Endothelial cell of umbilical vein (primary cell): Measurements from ENCODE around the gene NTN1. TPM values are rescaled to one million over a fixed set of nuclear protein-coding genes. Genes with fewer than 3 reads are reported as not detected.

ENCODE experiments used
- BruUV-seq: library from RNA; stranded (reverse); fragments of 400-500 nt; replicated peaks from 2 replicates; lab custom pipeline; 2021; lab: Mats Ljungman, UMichigan
- CTCF ChIA-PET: fragments of 300-600, 350-600 bp; sonication (Branson Sonifier 250); formaldehyde crosslinking; loops from one replicate; lab custom pipeline; 2021; ENCODE audit warnings: antibody characterized with exemption, inconsistent platforms; lab: Charles Lee
- POLR2A ChIA-PET: fragments of 300-600, 350-600 bp; sonication (Branson Sonifier 250); formaldehyde crosslinking; loops from one replicate; lab custom pipeline; 2021; ENCODE audit warnings: antibody characterized with exemption, inconsistent platforms; lab: Charles Lee
- DNase-seq: peaks from one replicate; pipeline ENCODE4 v3.0.0-alpha.2; 2011; ENCODE audit warnings: low read depth, low spot score
- FAIRE-seq: peaks from 2 replicates; lab custom pipeline; 2011; peaks lifted over from hg19 to GRCh38; lab: Jason Lieb, UNC
- H2AFZ ChIP-seq: 2 replicates; pipeline ENCODE4 v1.6.0; 2012; ENCODE audit warnings: low read depth, low read length, control low read depth, inconsistent platforms
- H3K27ac ChIP-seq: 2 replicates; pipeline ENCODE4 v1.5.1; 2011; ENCODE audit warnings: low read depth, mild to moderate bottlenecking, control low read depth, low read length, moderate library complexity; ENCODE audit not compliant: insufficient read depth
- H3K27me3 ChIP-seq, 2 experiments: 2 replicates each; pipeline versions ENCODE4 v1.6.0 to v1.6.1; 2011; ENCODE audit warnings: low read length in 2 of 2, mixed read lengths in 1 of 2; ENCODE audit not compliant: control insufficient read depth in 2 of 2, insufficient read depth in 2 of 2
- H3K36me3 ChIP-seq, 2 experiments: 2 replicates in 1 of 2; 3 replicates in 1 of 2; pipeline ENCODE4 v1.5.1; 2011; ENCODE audit warnings: low read length in 2 of 2, mild to moderate bottlenecking in 1 of 2, moderate library complexity in 1 of 2; ENCODE audit not compliant: control insufficient read depth in 2 of 2, insufficient read depth in 2 of 2; ENCODE audit errors: extremely low read depth in 1 of 2
- H3K4me1 ChIP-seq: 3 replicates; pipeline ENCODE4 v1.5.1; 2011; ENCODE audit warnings: mild to moderate bottlenecking, low read length; ENCODE audit not compliant: control insufficient read depth, insufficient read depth; ENCODE audit errors: extremely low read depth
- H3K4me2 ChIP-seq: 2 replicates; pipeline ENCODE4 v1.6.1; 2011; ENCODE audit warnings: low read length, control low read depth, mixed read lengths; ENCODE audit not compliant: insufficient read depth
- H3K4me3 ChIP-seq, 3 experiments: fragments of 200-600 bp in 1 of 3; sonication (generic), shearing (Covaris generic) in 1 of 3; replicated peaks in 1 of 3; 2 replicates each; pipeline ENCODE4 v1.5.1; 2011 to 2016; ENCODE audit warnings: control low read depth in 3 of 3, low read length in 3 of 3, mild to moderate bottlenecking in 2 of 3, inconsistent platforms in 1 of 3, low read depth in 1 of 3, moderate library complexity in 1 of 3; ENCODE audit not compliant: insufficient read depth in 1 of 3
- H3K79me2 ChIP-seq: 2 replicates; pipeline ENCODE4 v1.6.0; 2012; ENCODE audit warnings: low read length, inconsistent platforms; ENCODE audit not compliant: control insufficient read depth, insufficient read depth
- H3K9ac ChIP-seq: replicated peaks from 2 replicates; pipeline ENCODE3; 2011; ENCODE audit warnings: low read length, control low read depth; ENCODE audit not compliant: insufficient read depth; ENCODE audit errors: extremely low read depth
- H3K9me1 ChIP-seq: replicated peaks from 3 replicates; pipeline ENCODE4 v1.6.0; 2011; ENCODE audit warnings: mild to moderate bottlenecking, low read length; ENCODE audit not compliant: control insufficient read depth, insufficient read depth; ENCODE audit errors: extremely low read depth
- H3K9me3 ChIP-seq: replicated peaks from 2 replicates; pipeline ENCODE4 v1.5.1; 2012; ENCODE audit warnings: low read length, inconsistent platforms; ENCODE audit not compliant: control insufficient read depth, insufficient read depth
- H4K20me1 ChIP-seq: replicated peaks from 2 replicates; pipeline ENCODE3; 2011; ENCODE audit warnings: mild to moderate bottlenecking, low read length; ENCODE audit not compliant: control insufficient read depth, insufficient read depth; ENCODE audit errors: extremely low read depth
- EZH2 ChIP-seq: IDR thresholded peaks from 2 replicates; pipeline ENCODE4 v1.6.1; 2012; ENCODE audit warnings: borderline replicate concordance, low read depth, mild to moderate bottlenecking, moderate library complexity, low read length, inconsistent platforms; ENCODE audit not compliant: severe bottlenecking
- FOS ChIP-seq: IDR thresholded peaks from 2 replicates; pipeline ENCODE4 v1.6.1; 2011; ENCODE audit warnings: mild to moderate bottlenecking, low read length, moderate library complexity, borderline replicate concordance; ENCODE audit not compliant: insufficient read depth
- GATA2 ChIP-seq: IDR thresholded peaks from 2 replicates; pipeline ENCODE4 v1.7.0; 2011; ENCODE audit warnings: low read depth, mild to moderate bottlenecking, moderate library complexity, mixed read lengths, low read length; ENCODE audit not compliant: insufficient read length, insufficient read depth
- JUN ChIP-seq: IDR thresholded peaks from 2 replicates; pipeline ENCODE4 v1.6.1; 2011; ENCODE audit warnings: borderline replicate concordance, low read depth; ENCODE audit not compliant: insufficient read length, insufficient read depth
- MYC ChIP-seq: IDR thresholded peaks from one replicate; pipeline ENCODE4 v1.6.1; 2011; ENCODE audit warnings: mild to moderate bottlenecking, low read depth, low read length
- POLR2A ChIP-seq: IDR thresholded peaks from 2 replicates; pipeline ENCODE4 v1.6.1; 2012; ENCODE audit warnings: low read depth, mild to moderate bottlenecking, control low read depth, low read length
- POLR2AphosphoS5 ChIP-seq: IDR thresholded peaks from 2 replicates; pipeline ENCODE4 v1.6.1; 2012; ENCODE audit warnings: low read depth, mild to moderate bottlenecking, control low read depth, low read length, moderate library complexity; ENCODE audit not compliant: insufficient read depth
- dilution Hi-C: fragments of 300-500 bp; cut with MboI; formaldehyde crosslinking; loops from one replicate; pipeline ENCODE4 v1.15.0; 2019; ENCODE audit warnings: low sequenced_read_pairs; ENCODE audit not compliant: extremely low pct_ligation_motif_present
- intact Hi-C: fragments of 100-400 bp; cut with micrococcal nuclease; formaldehyde crosslinking; loops from one replicate; pipeline ENCODE4 v1.10.0; 2022
- polyA plus RNA-seq, 4 experiments: library from polyadenylated mRNA; depleted of rRNA in 3 of 4; stranded (reverse) in 3 of 4; unstranded in 1 of 4; fragments of >200 nt; gene quantifications; 2 replicates each; pipeline versions ENCODE4 v1.2.1 to v1.2.3, GENCODE V29; 2011 to 2012; ENCODE audit warnings: missing spikeins in 1 of 4
- total RNA-seq: library from RNA; stranded (reverse); gene quantifications from 2 replicates; pipeline ENCODE4 v1.2.3, GENCODE V29; 2021
- TF ChIP-seq, protein P1 (sequence below): IDR thresholded peaks from 2 replicates; pipeline ENCODE4 v1.6.1; 2011; ENCODE audit not compliant: insufficient read depth, insufficient read length
- TF ChIP-seq, protein P2 (sequence below), 2 donors: IDR thresholded peaks; 1 replicate in 1 of 2; 2 replicates in 1 of 2; pipeline ENCODE4 v1.5.1; 2011; ENCODE audit warnings: low read length in 2 of 2, mild to moderate bottlenecking in 2 of 2, moderate library complexity in 2 of 2, control low read depth in 1 of 2, inconsistent platforms in 1 of 2, low read depth in 1 of 2; ENCODE audit not compliant: insufficient read depth in 1 of 2; ENCODE audit errors: extremely low read depth in 1 of 2

Gene NTN1
- total and polyA plus RNA-seq, 2 donors (not counting 3 experiments of a cell fraction or from before 2014, with no cell fraction given) = 0.10 to 0.18 TPM

GRCh38 chr17:9087921-9088320 lies 66.6 kb downstream of the NTN1 start:
- Histone ChIP-seq H3K79me2 (no peaks in the 10 kb centered on the region), H3K4me2 (no peak overlapping the region), H3K9me1 (no peaks in the 10 kb centered on the region), H3K9me3 (no peaks in the 10 kb centered on the region), H3K9ac (no peak overlapping the region), H3K4me1 (no peaks in the 10 kb centered on the region), H3K27ac (no peak overlapping the region), H2AFZ (no peak overlapping the region), H3K27me3 (no peaks in the 10 kb centered on the region), H3K4me3 (no peak overlapping the region), H4K20me1 (no peaks in the 10 kb centered on the region), H3K36me3 (no peaks in the 10 kb centered on the region)
- FAIRE-seq (no peak), DNase-seq (no peak)
- no TSS peak for BruUV-seq
- POLR2A ChIA-PET = no interaction called here
- intact Hi-C loops = no loop called here
- TF ChIP-seq MYC = no peak
- TF ChIP-seq POLR2AphosphoS5 = no peak
- TF ChIP-seq, protein P1, sequence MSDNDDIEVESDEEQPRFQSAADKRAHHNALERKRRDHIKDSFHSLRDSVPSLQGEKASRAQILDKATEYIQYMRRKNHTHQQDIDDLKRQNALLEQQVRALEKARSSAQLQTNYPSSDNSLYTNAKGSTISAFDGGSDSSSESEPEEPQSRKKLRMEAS = no peak
- TF ChIP-seq JUN = no peak
- TF ChIP-seq FOS = no peak
- TF ChIP-seq, protein P2, sequence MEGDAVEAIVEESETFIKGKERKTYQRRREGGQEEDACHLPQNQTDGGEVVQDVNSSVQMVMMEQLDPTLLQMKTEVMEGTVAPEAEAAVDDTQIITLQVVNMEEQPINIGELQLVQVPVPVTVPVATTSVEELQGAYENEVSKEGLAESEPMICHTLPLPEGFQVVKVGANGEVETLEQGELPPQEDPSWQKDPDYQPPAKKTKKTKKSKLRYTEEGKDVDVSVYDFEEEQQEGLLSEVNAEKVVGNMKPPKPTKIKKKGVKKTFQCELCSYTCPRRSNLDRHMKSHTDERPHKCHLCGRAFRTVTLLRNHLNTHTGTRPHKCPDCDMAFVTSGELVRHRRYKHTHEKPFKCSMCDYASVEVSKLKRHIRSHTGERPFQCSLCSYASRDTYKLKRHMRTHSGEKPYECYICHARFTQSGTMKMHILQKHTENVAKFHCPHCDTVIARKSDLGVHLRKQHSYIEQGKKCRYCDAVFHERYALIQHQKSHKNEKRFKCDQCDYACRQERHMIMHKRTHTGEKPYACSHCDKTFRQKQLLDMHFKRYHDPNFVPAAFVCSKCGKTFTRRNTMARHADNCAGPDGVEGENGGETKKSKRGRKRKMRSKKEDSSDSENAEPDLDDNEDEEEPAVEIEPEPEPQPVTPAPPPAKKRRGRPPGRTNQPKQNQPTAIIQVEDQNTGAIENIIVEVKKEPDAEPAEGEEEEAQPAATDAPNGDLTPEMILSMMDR (IDR thresholded peaks at IDR 0.05; ENCODE audit: extremely low read depth in 1 of 2, insufficient read depth in 1 of 2, low read depth in 1 of 2, low read length in 2 of 2) = no peak
- no peak for TF ChIP-seq GATA2
- no peak for TF ChIP-seq POLR2A
- no peak for TF ChIP-seq EZH2
- CTCF ChIA-PET = no interaction called here
- dilution Hi-C loops = no loop called here
